Progenitor cell of endocrine pancreas (in vitro differentiated cells): ENCODE results near the gene MCRS1. TPM values are rescaled to one million over a fixed set of nuclear protein-coding genes. Genes with fewer than 3 reads are reported as not detected.

Experiments used
- DNase-seq: peaks from one replicate; pipeline ENCODE4 v3.0.0; 2021; ENCODE audit warnings: low spot score; ENCODE audit not compliant: unreplicated experiment
- H3K27ac Mint-ChIP-seq: 2 replicates; pipeline ENCODE4 v1.8.0; 2021; ENCODE audit warnings: mild to moderate bottlenecking, moderate library complexity, mixed read lengths
- H3K27me3 Mint-ChIP-seq: 2 replicates; pipeline ENCODE4 v1.8.0; 2021; ENCODE audit warnings: mixed read lengths
- H3K36me3 Mint-ChIP-seq: 2 replicates; pipeline ENCODE4 v1.8.0; 2022; ENCODE audit warnings: mixed read lengths; ENCODE audit not compliant: insufficient read depth
- H3K4me1 Mint-ChIP-seq: 2 replicates; pipeline ENCODE4 v1.8.0; 2021; ENCODE audit warnings: low read depth, mixed read lengths
- H3K4me3 Mint-ChIP-seq: 2 replicates; pipeline ENCODE4 v1.8.0; 2021; ENCODE audit warnings: low read depth, mild to moderate bottlenecking, moderate library complexity, mixed read lengths
- H3K9me3 Mint-ChIP-seq: 2 replicates; pipeline ENCODE4 v1.8.0; 2021; ENCODE audit warnings: low read depth, mixed read lengths
- total RNA-seq: library from RNA; stranded (reverse); gene quantifications from 2 replicates; pipeline ENCODE4 v1.2.1, GENCODE V29; 2021
- TF ChIP-seq, protein P1 (sequence below): fragments of 200-600 bp; sonication (generic); IDR thresholded peaks from one replicate; pipeline ENCODE4 v1.5.0; 2021; ENCODE audit warnings: antibody characterized with exemption, mild to moderate bottlenecking; ENCODE audit not compliant: unreplicated experiment

The MCRS1 gene
- total RNA-seq, 1 donor from 2014 or later, result 92.6 TPM

DNA sequence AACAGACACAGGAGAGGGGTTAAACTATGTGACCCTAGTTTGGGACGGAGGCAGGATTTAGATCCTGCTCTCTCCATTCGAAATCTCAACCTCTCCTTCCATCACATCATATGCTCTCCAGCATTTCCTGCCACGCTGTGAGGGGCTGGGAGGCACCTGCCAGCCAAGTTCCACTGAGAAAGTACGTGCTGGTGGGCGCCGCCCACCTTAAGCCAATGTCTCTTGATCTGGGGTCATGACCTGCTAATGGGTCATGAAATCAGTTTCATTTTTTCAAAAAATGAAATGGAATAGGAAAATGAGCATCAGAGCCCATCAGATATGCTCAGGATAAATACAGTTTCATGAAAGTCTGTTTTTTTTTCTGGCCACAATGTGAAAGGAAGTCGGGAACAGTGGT, 7.2 kb downstream of the MCRS1 start:
- TF ChIP-seq, protein P1, sequence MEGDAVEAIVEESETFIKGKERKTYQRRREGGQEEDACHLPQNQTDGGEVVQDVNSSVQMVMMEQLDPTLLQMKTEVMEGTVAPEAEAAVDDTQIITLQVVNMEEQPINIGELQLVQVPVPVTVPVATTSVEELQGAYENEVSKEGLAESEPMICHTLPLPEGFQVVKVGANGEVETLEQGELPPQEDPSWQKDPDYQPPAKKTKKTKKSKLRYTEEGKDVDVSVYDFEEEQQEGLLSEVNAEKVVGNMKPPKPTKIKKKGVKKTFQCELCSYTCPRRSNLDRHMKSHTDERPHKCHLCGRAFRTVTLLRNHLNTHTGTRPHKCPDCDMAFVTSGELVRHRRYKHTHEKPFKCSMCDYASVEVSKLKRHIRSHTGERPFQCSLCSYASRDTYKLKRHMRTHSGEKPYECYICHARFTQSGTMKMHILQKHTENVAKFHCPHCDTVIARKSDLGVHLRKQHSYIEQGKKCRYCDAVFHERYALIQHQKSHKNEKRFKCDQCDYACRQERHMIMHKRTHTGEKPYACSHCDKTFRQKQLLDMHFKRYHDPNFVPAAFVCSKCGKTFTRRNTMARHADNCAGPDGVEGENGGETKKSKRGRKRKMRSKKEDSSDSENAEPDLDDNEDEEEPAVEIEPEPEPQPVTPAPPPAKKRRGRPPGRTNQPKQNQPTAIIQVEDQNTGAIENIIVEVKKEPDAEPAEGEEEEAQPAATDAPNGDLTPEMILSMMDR, result no peak
- peaks cover 22% of the 10 kb centered on the region for H3K36me3 Mint-ChIP-seq
- no peak for DNase-seq
- peak overlapping the region; percentile 55 for H3K27ac Mint-ChIP-seq
- H3K9me3 Mint-ChIP-seq, result no peaks in the 10 kb centered on the region
- H3K27me3 Mint-ChIP-seq, result no peaks in the 10 kb centered on the region
- H3K4me3 Mint-ChIP-seq, result no peak overlapping the region
- H3K4me1 Mint-ChIP-seq, result no peaks in the 10 kb centered on the region

DNA sequence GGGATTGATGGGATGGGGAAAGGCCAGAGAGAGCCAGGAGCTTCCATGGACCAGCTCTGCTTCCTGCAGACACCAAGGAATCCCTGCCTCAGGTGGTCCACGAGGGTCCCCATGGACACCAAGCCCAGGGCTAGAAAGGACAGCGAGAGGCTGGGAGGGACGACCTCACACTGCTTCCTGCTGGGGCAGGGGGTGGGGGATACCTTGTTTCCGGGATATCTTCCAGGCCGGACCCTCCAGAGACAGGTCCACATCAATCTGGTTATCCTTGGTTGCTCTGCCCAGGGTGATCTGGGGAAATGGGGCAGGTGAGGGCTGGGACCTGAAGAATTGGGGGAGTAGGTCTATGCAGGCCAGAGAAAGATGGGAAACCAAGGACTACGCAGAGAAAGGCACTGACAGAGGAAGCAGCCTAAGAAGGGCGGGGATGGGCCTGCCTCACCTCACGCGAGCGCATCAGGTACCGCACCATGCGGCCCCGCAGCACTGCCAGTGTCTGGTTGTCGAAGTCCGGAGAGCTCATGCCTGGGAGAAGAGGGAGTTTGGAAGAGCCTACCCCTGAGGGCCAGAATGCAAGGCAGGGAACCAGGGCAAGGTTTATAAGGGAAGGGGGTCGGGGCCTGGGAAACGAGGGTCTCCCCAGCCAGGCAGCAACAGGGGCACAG, 8.8 kb downstream of the MCRS1 start:
- H3K9me3 Mint-ChIP-seq, result no peaks in the 10 kb centered on the region
- DNase-seq, result no peak
- peaks cover 2% of the 10 kb centered on the region for H3K4me1 Mint-ChIP-seq
- no peaks in the 10 kb centered on the region for H3K27me3 Mint-ChIP-seq
- H3K4me3 Mint-ChIP-seq, result no peak overlapping the region
- H3K27ac Mint-ChIP-seq, result no peak overlapping the region
- H3K36me3 Mint-ChIP-seq, result peaks cover 22% of the 10 kb centered on the region
- TF ChIP-seq, protein P1, result no peak

DNA sequence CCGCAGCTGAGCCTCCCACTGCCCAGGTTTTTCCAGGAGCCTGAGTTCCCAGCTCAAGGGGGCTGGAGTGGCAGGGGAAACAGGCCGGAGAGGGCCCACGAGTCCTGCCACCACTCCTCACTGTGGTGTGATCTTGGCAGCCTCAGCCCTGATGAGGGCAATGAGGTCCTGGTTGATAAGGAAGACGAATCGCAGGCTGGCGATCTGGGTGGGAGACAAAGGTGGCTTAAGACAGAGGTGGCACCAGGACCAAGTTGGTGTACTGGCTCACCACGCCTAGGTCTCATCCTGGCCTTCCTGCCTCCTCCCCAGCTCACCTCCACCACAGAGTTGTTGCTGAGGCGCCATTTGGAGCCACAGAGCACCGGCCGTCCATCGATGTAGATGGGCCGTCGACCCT, 9.4 kb downstream of the MCRS1 start:
- Mint-ChIP-seq H3K36me3 (peaks cover 17% of the 10 kb centered on the region), H3K4me3 (no peak overlapping the region), H3K4me1 (peaks cover 9% of the 10 kb centered on the region), H3K27me3 (no peaks in the 10 kb centered on the region), H3K9me3 (no peaks in the 10 kb centered on the region), H3K27ac (no peak overlapping the region)
- DNase-seq, result no peak
- TF ChIP-seq, protein P1, result no peak

DNA sequence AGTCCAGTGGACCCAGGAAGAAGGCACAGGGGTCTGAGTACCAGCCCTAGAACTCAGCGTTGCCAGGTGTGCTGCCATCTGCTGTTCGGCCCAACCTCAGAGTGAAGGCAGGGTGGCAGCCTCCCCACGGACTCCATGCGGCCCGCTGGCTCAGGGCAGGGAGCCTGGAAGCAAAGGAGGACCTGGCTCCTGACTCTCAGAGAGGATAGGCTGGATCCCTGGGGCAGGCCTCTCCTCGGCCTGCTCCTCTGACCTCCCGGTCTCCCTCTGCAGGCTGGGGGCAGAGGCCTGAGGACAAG, 10.1 kb downstream of the MCRS1 start:
- H3K9me3 Mint-ChIP-seq, result no peaks in the 10 kb centered on the region
- H3K36me3 Mint-ChIP-seq, result peaks cover 17% of the 10 kb centered on the region
- H3K27ac Mint-ChIP-seq, result no peak overlapping the region
- DNase-seq, result no peak
- peaks cover 13% of the 10 kb centered on the region for H3K4me1 Mint-ChIP-seq
- H3K4me3 Mint-ChIP-seq, result no peak overlapping the region
- TF ChIP-seq, protein P1, result peak; percentile 14
- H3K27me3 Mint-ChIP-seq, result no peaks in the 10 kb centered on the region

DNA sequence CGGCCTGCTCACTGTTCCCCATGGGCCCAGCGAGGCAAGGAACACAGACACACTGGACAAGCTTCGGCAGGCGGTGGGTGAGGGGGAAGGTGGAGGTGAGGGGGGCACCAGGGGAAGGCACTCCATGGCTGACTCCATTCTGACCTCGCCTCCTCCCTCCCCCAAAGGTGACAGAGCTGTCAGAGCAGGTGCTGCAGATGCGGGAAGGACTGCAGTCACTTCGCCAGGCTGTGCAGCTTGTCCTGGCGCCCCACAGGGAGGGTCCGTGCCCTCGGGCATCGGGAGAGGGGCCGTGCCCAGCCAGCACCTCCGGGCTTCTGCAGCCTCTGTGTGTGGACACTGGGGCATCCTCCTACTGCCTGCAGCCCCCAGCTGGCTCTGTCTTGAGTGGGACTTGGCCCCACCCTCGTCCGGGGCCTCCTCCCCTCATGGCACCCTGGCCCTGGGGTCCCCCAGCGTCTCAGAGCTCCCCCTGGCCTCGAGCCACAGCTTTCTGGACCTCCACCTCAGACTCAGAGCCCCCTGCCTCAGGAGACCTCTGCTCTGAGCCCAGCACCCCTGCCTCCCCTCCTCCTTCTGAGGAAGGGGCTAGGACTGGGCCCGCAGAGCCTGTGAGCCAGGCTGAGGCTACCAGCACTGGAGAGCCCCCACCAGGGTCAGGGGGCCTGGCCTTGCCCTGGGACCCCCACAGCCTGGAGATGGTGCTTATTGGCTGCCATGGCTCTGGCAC, 10.6 kb downstream of the MCRS1 start:
- no peak for DNase-seq
- H3K36me3 Mint-ChIP-seq, result peaks cover 15% of the 10 kb centered on the region
- no peak overlapping the region for H3K27ac Mint-ChIP-seq
- no peaks in the 10 kb centered on the region for H3K27me3 Mint-ChIP-seq
- H3K9me3 Mint-ChIP-seq, result no peaks in the 10 kb centered on the region
- peaks cover 17% of the 10 kb centered on the region for H3K4me1 Mint-ChIP-seq
- H3K4me3 Mint-ChIP-seq, result no peak overlapping the region
- TF ChIP-seq, protein P1, result no peak
